C4-2B (cell line): Measurements from ENCODE around the gene LTBR.

Experiments
- CTCF ChIP-seq: fragments of 450-650 bp; conservative IDR thresholded peaks from 2 replicates; pipeline ENCODE4 v1.5.1; 2017; ENCODE audit warnings: mild to moderate bottlenecking
- ZFX ChIP-seq: fragments of 450-650 bp; IDR thresholded peaks from 2 replicates; pipeline ENCODE4 v1.6.1; 2017

GRCh38 chr12:6423267-6424007 is 39.5 kb downstream of the LTBR start:
- peak; percentile 95 for TF ChIP-seq CTCF
- no peak for TF ChIP-seq ZFX
